Endothelial cell of umbilical vein (primary cell): ENCODE results near the gene CCDC117.

Experiments used
- CTCF ChIP-seq, 2 donors: IDR thresholded peaks; 1 replicate in 1 of 2; 2 replicates in 1 of 2; pipeline ENCODE4 v1.5.1; 2011; ENCODE audit warnings: low read length in 2 of 2, mild to moderate bottlenecking in 2 of 2, moderate library complexity in 2 of 2, control low read depth in 1 of 2, inconsistent platforms in 1 of 2, low read depth in 1 of 2; ENCODE audit not compliant: insufficient read depth in 1 of 2; ENCODE audit errors: extremely low read depth in 1 of 2
- EZH2 ChIP-seq: IDR thresholded peaks from 2 replicates; pipeline ENCODE4 v1.6.1; 2012; ENCODE audit warnings: borderline replicate concordance, low read depth, mild to moderate bottlenecking, moderate library complexity, low read length, inconsistent platforms; ENCODE audit not compliant: severe bottlenecking
- FOS ChIP-seq: IDR thresholded peaks from 2 replicates; pipeline ENCODE4 v1.6.1; 2011; ENCODE audit warnings: mild to moderate bottlenecking, low read length, moderate library complexity, borderline replicate concordance; ENCODE audit not compliant: insufficient read depth
- GATA2 ChIP-seq: IDR thresholded peaks from 2 replicates; pipeline ENCODE4 v1.7.0; 2011; ENCODE audit warnings: low read depth, mild to moderate bottlenecking, moderate library complexity, mixed read lengths, low read length; ENCODE audit not compliant: insufficient read length, insufficient read depth
- JUN ChIP-seq: IDR thresholded peaks from 2 replicates; pipeline ENCODE4 v1.6.1; 2011; ENCODE audit warnings: borderline replicate concordance, low read depth; ENCODE audit not compliant: insufficient read length, insufficient read depth
- MYC ChIP-seq: IDR thresholded peaks from one replicate; pipeline ENCODE4 v1.6.1; 2011; ENCODE audit warnings: mild to moderate bottlenecking, low read depth, low read length
- POLR2A ChIP-seq: IDR thresholded peaks from 2 replicates; pipeline ENCODE4 v1.6.1; 2012; ENCODE audit warnings: low read depth, mild to moderate bottlenecking, control low read depth, low read length
- POLR2AphosphoS5 ChIP-seq: IDR thresholded peaks from 2 replicates; pipeline ENCODE4 v1.6.1; 2012; ENCODE audit warnings: low read depth, mild to moderate bottlenecking, control low read depth, low read length, moderate library complexity; ENCODE audit not compliant: insufficient read depth
- TF ChIP-seq, protein P1 (sequence below): IDR thresholded peaks from 2 replicates; pipeline ENCODE4 v1.6.1; 2011; ENCODE audit not compliant: insufficient read depth, insufficient read length

DNA sequence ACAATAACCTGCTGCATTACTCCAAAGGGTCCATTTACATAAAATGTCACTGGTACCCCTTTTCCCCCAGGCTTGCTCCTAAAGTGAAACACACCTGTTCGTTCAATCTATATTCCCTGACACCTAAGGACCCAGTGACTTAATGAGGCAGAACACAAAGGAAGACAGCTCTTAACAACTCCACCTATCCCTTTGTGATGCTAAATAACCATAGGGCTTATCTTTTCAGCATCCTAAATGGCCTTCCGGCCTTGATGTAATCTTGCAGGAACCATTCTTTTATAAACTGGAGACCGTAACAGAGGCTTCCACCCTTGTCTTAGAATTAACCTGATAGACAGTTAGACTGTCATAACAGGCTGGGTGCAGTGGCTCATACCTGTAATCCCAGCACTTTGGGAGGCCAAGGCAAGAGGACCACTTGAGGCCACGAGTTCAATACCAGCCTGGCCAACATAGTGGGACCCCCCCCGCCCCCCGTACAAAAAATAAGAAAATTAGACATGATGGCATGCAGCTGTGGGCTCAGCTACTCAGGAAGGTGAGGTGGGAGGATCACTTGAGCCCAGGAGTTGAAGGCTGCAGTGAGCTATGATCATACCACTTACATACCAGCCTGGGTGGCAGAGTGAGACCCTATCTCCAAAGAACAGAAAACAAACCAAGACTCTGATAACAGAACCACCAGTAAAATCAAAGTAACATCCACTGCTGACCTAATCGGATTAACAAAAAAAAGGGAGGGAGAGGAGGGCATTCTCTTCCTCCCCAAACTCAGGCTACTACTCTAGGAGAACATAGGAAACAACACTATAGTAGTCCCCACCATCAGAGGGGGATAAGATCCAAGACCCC lies 36.0 kb upstream of the CCDC117 start:
- TF ChIP-seq POLR2A (no peak), POLR2AphosphoS5 (no peak), CTCF (IDR thresholded peaks at IDR 0.05; ENCODE audit: extremely low read depth in 1 of 2, insufficient read depth in 1 of 2, low read depth in 1 of 2, low read length in 2 of 2) (no peak), EZH2 (no peak), JUN (no peak), MYC (no peak), GATA2 (no peak), FOS (no peak)
- TF ChIP-seq, protein P1, sequence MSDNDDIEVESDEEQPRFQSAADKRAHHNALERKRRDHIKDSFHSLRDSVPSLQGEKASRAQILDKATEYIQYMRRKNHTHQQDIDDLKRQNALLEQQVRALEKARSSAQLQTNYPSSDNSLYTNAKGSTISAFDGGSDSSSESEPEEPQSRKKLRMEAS = no peak
